ENCODE results near the gene HEMGN.

GRCh38 chr9:97940233-97940632 is 2.3 kb upstream of the HEMGN start:
- TF ChIP-seq MXD4 (CRISPR knock-in tag; IDR thresholded peaks at IDR 0.05; ENCODE audit: borderline replicate concordance) (no peak), TP53 (CRISPR knock-in tag; IDR thresholded peaks at IDR 0.05) (no peak), ATF1 (CRISPR knock-in tag; IDR thresholded peaks at IDR 0.05) (no peak), SP1 (CRISPR knock-in tag; conservative IDR thresholded peaks at IDR 0.05) (no peak), E2F5 (CRISPR knock-in tag; IDR thresholded peaks at IDR 0.05) (no peak)
- TF ChIP-seq, protein P1, sequence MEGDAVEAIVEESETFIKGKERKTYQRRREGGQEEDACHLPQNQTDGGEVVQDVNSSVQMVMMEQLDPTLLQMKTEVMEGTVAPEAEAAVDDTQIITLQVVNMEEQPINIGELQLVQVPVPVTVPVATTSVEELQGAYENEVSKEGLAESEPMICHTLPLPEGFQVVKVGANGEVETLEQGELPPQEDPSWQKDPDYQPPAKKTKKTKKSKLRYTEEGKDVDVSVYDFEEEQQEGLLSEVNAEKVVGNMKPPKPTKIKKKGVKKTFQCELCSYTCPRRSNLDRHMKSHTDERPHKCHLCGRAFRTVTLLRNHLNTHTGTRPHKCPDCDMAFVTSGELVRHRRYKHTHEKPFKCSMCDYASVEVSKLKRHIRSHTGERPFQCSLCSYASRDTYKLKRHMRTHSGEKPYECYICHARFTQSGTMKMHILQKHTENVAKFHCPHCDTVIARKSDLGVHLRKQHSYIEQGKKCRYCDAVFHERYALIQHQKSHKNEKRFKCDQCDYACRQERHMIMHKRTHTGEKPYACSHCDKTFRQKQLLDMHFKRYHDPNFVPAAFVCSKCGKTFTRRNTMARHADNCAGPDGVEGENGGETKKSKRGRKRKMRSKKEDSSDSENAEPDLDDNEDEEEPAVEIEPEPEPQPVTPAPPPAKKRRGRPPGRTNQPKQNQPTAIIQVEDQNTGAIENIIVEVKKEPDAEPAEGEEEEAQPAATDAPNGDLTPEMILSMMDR (IDR thresholded peaks at IDR 0.05): no peak
- TF ChIP-seq, protein P2, sequence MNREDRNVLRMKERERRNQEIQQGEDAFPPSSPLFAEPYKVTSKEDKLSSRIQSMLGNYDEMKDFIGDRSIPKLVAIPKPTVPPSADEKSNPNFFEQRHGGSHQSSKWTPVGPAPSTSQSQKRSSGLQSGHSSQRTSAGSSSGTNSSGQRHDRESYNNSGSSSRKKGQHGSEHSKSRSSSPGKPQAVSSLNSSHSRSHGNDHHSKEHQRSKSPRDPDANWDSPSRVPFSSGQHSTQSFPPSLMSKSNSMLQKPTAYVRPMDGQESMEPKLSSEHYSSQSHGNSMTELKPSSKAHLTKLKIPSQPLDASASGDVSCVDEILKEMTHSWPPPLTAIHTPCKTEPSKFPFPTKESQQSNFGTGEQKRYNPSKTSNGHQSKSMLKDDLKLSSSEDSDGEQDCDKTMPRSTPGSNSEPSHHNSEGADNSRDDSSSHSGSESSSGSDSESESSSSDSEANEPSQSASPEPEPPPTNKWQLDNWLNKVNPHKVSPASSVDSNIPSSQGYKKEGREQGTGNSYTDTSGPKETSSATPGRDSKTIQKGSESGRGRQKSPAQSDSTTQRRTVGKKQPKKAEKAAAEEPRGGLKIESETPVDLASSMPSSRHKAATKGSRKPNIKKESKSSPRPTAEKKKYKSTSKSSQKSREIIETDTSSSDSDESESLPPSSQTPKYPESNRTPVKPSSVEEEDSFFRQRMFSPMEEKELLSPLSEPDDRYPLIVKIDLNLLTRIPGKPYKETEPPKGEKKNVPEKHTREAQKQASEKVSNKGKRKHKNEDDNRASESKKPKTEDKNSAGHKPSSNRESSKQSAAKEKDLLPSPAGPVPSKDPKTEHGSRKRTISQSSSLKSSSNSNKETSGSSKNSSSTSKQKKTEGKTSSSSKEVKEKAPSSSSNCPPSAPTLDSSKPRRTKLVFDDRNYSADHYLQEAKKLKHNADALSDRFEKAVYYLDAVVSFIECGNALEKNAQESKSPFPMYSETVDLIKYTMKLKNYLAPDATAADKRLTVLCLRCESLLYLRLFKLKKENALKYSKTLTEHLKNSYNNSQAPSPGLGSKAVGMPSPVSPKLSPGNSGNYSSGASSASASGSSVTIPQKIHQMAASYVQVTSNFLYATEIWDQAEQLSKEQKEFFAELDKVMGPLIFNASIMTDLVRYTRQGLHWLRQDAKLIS (CRISPR knock-in tag; IDR thresholded peaks at IDR 0.05; ENCODE audit: borderline replicate concordance): no peak
- TF ChIP-seq, protein P3, sequence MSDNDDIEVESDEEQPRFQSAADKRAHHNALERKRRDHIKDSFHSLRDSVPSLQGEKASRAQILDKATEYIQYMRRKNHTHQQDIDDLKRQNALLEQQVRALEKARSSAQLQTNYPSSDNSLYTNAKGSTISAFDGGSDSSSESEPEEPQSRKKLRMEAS (CRISPR knock-in tag; IDR thresholded peaks at IDR 0.05): no peak
- TF ChIP-seq, protein P4, sequence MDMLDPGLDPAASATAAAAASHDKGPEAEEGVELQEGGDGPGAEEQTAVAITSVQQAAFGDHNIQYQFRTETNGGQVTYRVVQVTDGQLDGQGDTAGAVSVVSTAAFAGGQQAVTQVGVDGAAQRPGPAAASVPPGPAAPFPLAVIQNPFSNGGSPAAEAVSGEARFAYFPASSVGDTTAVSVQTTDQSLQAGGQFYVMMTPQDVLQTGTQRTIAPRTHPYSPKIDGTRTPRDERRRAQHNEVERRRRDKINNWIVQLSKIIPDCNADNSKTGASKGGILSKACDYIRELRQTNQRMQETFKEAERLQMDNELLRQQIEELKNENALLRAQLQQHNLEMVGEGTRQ (CRISPR knock-in tag; IDR thresholded peaks at IDR 0.05): no peak
